Stimulated activated naive CD8-positive, alpha-beta T cell treated with anti-CD3 and anti-CD28 coated beads, Interleukin-15, Interleukin-2, amounts not matched to agents 100 ng/mL and 50 ng/mL, for 24 hours (primary cell): Measurements from ENCODE around the gene AACS.
A peak's percentile ranks its signal among the peaks of the same experiment; 100 is the strongest.
"Not testable (repeated sequence)": the region's sequence is repeated elsewhere in the genome, so short reads cannot be mapped to it uniquely, and the experiment has no call there.

Source experiments
- H3K27ac Mint-ChIP-seq: one replicate; pipeline ENCODE4 v1.8.0; 2021; ENCODE audit warnings: mild to moderate bottlenecking, mixed read lengths
- H3K27me3 Mint-ChIP-seq: one replicate; pipeline ENCODE4 v1.8.0; 2021; ENCODE audit warnings: mixed read lengths
- H3K36me3 Mint-ChIP-seq: one replicate; pipeline ENCODE4 v1.8.0; 2021; ENCODE audit warnings: low read depth, mixed read lengths
- H3K4me1 Mint-ChIP-seq: one replicate; pipeline ENCODE4 v1.8.0; 2021; ENCODE audit warnings: low read depth, mixed read lengths
- H3K4me3 Mint-ChIP-seq: one replicate; pipeline ENCODE4 v1.8.0; 2021; ENCODE audit warnings: mild to moderate bottlenecking, mixed read lengths
- H3K9me3 Mint-ChIP-seq: one replicate; pipeline ENCODE4 v1.8.0; 2021; ENCODE audit warnings: mixed read lengths

The AACS gene, protein sequence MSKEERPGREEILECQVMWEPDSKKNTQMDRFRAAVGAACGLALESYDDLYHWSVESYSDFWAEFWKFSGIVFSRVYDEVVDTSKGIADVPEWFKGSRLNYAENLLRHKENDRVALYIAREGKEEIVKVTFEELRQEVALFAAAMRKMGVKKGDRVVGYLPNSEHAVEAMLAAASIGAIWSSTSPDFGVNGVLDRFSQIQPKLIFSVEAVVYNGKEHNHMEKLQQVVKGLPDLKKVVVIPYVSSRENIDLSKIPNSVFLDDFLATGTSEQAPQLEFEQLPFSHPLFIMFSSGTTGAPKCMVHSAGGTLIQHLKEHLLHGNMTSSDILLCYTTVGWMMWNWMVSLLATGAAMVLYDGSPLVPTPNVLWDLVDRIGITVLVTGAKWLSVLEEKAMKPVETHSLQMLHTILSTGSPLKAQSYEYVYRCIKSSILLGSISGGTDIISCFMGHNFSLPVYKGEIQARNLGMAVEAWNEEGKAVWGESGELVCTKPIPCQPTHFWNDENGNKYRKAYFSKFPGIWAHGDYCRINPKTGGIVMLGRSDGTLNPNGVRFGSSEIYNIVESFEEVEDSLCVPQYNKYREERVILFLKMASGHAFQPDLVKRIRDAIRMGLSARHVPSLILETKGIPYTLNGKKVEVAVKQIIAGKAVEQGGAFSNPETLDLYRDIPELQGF

DNA sequence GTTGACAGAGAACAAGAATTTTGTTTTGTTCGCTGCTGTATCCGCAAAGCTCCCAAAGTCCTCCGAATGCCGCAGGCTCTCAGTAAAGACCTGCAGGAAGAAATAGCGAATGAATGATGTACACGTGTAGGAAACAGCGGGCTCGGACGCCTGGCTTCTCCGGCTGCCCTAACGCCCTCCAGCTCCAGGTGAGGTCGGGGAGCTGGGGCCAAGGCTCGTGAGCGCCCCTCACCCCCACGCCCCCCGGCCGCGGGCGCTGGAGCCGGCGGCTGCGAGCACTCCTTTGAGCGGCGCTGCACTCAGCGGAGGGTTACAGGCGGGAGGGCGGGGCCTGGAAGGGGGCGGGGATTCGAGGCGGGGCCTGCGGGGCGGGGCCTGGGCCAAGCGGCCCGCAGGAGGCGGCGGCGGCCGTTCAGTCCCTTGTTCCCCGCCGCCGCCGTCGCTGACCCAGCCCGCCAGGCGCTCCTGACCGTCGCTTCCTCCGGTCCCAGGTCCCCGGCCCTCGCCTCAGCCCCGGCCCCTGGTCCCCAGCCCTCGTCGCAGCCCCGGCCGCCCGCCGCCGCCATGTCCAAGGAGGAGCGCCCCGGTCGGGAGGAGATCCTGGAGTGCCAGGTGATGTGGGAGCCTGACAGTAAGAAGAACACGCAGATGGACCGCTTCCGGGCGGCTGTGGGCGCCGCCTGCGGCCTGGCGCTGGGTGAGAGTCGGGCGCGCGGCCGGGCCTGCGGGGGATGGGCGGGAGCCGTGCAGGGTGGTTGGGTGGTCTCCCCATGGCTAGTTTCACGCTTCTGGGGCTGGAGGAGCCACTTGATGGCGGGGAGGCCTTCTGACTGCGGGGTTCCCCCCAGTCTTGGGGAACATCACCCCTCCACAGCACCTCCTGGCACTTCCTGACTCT, at the start of gene AACS:
Gene AACS, plus strand, starts transcription at position 415 of the 898 bp plus-strand sequence. Its CDS starts 150 bp downstream, at position 565.
- H3K36me3 Mint-ChIP-seq = no peaks in the 10 kb centered on the region
- peak within 1 kb of the TSS; percentile 66 for H3K4me3 Mint-ChIP-seq
- no peaks in the 10 kb centered on the region for H3K9me3 Mint-ChIP-seq
- peaks cover 11% of the 10 kb centered on the region for H3K27me3 Mint-ChIP-seq
- peak within 1 kb of the TSS; percentile 45 for H3K27ac Mint-ChIP-seq
- peaks cover 13% of the 10 kb centered on the region for H3K4me1 Mint-ChIP-seq

DNA sequence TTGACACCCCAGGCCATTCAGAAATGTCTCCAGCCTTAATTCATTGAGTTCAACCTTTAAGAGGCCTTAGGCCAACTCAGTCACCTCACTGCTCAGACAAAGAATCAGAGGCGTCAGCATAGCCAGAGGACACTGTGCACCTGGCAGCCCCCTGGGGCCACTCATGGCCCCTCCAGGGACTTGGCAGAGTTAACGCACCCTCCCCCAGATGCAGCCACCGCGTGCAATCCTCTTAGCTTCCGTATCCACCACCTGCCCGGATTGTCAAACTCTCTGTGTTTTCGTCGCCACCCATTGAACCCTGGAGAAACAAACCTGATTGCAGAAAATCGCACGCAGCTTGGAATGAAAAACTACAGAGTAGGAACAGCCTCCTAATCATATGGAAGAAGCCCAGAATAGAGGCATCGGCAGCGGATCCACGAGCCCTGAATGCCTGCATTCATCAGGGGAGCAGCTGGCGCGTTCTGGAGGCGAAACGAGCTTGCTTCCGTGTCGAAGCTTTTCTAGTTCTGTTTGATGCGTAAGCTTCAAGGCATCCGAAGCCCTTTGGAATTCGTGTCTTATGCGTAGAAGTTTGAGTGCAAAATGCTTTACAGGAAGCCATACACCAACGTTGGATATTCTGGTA, 49.4 kb upstream of the AACS start:
- Mint-ChIP-seq H3K27ac (no peak overlapping the region), H3K4me3 (no peak overlapping the region), H3K36me3 (peaks cover 50% of the 10 kb centered on the region), H3K4me1 (no peaks in the 10 kb centered on the region), H3K9me3 (no peaks in the 10 kb centered on the region), H3K27me3 (no peaks in the 10 kb centered on the region)

DNA sequence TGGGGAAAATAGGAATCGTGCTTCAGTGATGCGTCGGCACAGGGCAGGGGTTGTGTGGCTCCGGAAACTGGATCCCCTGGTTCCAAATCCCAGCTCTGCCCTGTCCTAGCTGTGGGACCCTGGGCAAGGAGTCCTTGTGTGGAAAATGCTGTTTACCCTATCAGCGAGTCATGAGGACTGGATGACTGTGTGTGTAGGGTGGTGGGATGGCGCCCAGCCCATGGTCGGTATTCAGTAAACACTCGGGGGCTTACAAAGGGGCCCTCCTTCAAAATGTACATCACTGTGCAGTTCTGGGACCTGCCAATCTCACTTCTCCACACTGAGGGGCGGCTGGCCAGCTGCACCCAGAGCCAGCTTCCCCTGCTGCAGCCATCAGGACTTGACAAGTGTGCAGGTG, 47.4 kb upstream of the AACS start:
- Mint-ChIP-seq H3K4me3 (no peak overlapping the region), H3K9me3 (no peaks in the 10 kb centered on the region), H3K27ac (no peak overlapping the region), H3K27me3 (no peaks in the 10 kb centered on the region), H3K36me3 (peaks cover 59% of the 10 kb centered on the region), H3K4me1 (no peaks in the 10 kb centered on the region)

DNA sequence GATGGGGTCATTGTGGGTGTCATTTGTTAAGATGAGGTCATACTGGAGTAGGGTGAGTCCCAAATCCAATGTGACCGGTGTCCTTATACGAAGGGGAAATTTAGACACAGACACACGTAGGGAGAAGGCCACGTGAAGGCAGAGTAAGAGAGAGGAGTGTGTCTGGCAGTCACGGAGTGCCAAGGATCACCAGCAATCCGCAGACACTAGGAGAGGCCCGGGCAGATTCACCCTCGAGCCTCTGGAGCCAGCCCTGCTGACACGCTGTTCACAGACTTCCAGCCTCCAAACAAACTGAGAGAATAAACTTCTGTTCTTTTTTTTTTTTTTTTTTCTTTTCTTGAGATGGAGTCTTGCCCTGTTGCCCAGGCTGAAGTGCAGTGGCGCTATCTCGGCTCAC, 46.9 kb upstream of the AACS start:
- no peak overlapping the region for H3K27ac Mint-ChIP-seq
- no peak overlapping the region for H3K4me3 Mint-ChIP-seq
- H3K27me3 Mint-ChIP-seq = no peaks in the 10 kb centered on the region

DNA sequence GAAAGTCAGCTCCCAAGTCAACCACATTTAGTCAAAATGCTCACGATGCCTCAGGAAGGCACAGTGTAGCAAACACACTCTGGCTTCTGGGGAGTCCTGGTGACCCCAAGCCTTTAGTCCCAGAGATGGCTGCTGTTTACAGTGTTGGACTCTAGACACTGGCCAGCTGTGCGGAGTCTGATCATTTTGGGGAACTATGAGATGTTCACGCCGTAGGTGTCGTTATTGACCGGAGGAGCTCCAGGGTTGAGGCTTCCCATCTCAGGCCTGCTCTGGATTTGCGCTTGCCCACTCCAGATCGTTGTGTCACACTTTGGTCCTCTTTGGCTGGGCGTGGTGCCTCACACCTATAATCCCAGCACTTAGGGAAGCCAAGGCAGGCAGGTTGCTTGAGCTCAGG, 44.1 kb upstream of the AACS start:
- no peaks in the 10 kb centered on the region for H3K4me1 Mint-ChIP-seq
- no peaks in the 10 kb centered on the region for H3K27me3 Mint-ChIP-seq

More for the DNA sequence above, 46.9 kb upstream of the AACS start:
- Mint-ChIP-seq H3K9me3 (no peaks in the 10 kb centered on the region), H3K4me1 (no peaks in the 10 kb centered on the region), H3K36me3 (peaks cover 59% of the 10 kb centered on the region)

DNA sequence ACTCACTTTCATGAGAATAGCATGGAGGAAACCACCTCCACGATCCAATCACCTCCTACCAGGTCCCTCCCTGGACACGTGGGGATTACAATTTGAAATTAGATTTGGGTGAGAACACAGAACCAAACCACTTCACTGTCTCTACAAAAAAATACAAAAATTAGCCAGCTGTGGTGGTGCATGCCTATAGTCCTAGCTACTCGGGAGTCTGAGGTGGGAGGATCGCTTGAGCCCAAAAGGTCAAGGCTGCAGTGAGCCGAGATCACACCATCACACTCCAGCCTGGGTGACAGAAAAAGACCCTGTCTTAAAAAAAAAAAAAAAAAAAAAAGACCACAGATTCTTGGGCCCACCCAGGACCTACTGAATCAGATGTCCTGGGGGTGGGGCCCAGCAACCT, 43.5 kb upstream of the AACS start:
- Mint-ChIP-seq H3K27ac (no peak overlapping the region), H3K4me3 (no peak overlapping the region), H3K36me3 (peaks cover 60% of the 10 kb centered on the region), H3K9me3 (no peaks in the 10 kb centered on the region), H3K4me1 (no peaks in the 10 kb centered on the region), H3K27me3 (no peaks in the 10 kb centered on the region)

More for the DNA sequence above, 44.1 kb upstream of the AACS start:
- no peaks in the 10 kb centered on the region for H3K9me3 Mint-ChIP-seq
- H3K27ac Mint-ChIP-seq = no peak overlapping the region
- H3K4me3 Mint-ChIP-seq = no peak overlapping the region
- H3K36me3 Mint-ChIP-seq = peaks cover 56% of the 10 kb centered on the region

DNA sequence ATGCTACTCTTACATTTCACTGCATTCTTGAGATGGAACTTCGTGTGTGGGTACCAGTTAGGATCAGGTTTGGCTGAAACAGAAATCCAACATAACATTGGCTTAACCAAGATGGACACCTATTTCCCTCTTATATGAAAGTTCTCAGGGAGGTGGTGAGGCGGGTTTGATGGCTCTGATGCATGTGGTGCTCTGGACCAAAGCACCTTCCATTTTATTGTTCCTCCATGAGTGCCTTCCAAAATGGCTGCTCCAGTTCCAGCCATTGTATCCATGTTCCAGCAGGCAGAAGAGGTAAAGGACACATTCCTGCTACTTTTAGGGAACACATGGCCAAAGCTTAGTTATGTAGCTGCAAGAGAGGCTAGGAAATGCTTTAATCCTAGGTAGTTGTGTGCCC, 42.2 kb upstream of the AACS start:
- H3K36me3 Mint-ChIP-seq = peaks cover 61% of the 10 kb centered on the region
- H3K4me1 Mint-ChIP-seq = no peaks in the 10 kb centered on the region
- no peaks in the 10 kb centered on the region for H3K9me3 Mint-ChIP-seq
- H3K4me3 Mint-ChIP-seq = no peak overlapping the region
- H3K27ac Mint-ChIP-seq = no peak overlapping the region
- no peaks in the 10 kb centered on the region for H3K27me3 Mint-ChIP-seq

DNA sequence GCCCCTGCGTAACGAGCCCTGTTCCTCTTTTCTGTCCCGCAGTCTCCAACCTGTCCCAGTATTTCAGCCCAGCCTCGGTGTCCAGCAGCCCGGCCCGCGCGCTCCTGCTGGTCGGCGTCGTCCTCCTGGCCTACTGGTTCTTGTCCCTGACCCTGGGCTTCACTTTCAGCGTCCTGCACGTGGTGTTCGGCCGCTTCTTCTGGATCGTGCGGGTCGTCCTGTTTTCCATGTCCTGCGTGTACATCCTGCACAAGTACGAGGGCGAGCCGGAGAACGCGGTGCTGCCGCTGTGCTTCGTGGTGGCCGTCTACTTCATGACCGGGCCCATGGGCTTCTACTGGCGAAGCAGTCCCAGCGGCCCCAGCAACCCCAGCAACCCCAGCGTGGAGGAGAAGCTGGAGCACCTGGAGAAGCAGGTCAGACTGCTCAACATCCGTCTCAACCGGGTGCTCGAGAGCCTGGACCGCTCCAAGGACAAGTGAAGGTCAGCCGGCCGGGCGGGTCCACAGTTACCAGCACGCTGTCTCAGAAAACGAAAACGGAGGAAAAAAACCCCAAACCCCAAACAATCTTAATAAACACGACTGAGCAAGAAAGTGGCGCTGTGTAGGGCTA, 40.2 kb upstream of the AACS start:
- Mint-ChIP-seq H3K27ac (no peak overlapping the region), H3K36me3 (peaks cover 56% of the 10 kb centered on the region), H3K4me1 (no peaks in the 10 kb centered on the region)

DNA sequence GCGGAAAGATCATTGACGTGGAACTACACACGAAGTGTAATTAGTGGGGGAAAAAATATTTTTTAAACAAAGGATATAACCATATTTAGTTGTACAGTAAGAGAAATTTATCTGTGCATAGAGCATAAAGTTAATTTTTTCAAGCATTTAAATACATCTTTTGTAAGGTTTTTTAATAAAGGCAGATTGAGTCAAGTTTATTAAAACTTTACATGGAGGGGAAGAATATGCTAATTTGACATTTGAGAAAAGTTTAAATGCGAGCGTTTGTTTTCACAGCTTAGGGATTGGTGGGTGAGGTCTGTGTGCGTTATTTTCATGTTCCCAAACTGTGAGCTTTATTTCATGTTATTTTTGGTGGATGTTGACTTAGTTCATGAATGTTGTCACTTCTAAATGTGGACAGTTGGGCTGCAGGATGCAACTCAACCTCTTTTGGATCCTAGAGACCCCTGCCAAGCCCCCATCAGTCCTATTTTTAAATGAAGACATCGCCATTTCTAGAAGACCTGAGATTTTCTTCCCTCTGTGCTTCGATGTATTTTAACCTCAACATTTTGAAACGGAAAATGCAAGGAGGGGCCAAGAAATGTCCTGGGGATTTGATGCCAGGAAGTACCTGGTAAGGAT, 39.5 kb upstream of the AACS start:
- H3K4me3 Mint-ChIP-seq = no peak overlapping the region
- no peaks in the 10 kb centered on the region for H3K27me3 Mint-ChIP-seq
- H3K4me1 Mint-ChIP-seq = no peaks in the 10 kb centered on the region
- no peaks in the 10 kb centered on the region for H3K9me3 Mint-ChIP-seq
- peaks cover 54% of the 10 kb centered on the region for H3K36me3 Mint-ChIP-seq
- H3K27ac Mint-ChIP-seq = no peak overlapping the region

More for the DNA sequence above, 40.2 kb upstream of the AACS start:
- Mint-ChIP-seq H3K9me3 (no peaks in the 10 kb centered on the region), H3K27me3 (no peaks in the 10 kb centered on the region), H3K4me3 (no peak overlapping the region)

DNA sequence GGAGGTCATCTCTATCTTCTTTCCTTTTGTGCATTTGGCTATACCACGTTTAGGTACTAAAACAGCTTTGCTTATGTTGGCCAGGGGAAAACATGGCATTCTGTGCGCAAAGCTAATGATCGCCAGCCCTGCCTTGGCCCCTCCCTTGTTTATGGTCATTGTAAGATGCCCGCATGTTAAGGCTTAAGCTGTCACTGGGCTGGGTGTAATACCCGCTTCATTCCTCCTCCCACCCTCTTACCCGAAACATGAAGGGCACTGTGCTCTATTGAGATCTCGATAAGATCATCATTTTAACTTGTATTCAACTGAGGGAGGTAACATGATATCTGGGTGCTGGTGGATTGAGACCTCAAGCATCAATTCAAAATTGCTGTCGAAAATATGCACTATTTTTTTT, 37.1 kb upstream of the AACS start:
- H3K4me1 Mint-ChIP-seq = no peaks in the 10 kb centered on the region
- no peaks in the 10 kb centered on the region for H3K27me3 Mint-ChIP-seq
- no peak overlapping the region for H3K27ac Mint-ChIP-seq
- H3K4me3 Mint-ChIP-seq = no peak overlapping the region
- no peaks in the 10 kb centered on the region for H3K9me3 Mint-ChIP-seq
- peaks cover 35% of the 10 kb centered on the region for H3K36me3 Mint-ChIP-seq

DNA sequence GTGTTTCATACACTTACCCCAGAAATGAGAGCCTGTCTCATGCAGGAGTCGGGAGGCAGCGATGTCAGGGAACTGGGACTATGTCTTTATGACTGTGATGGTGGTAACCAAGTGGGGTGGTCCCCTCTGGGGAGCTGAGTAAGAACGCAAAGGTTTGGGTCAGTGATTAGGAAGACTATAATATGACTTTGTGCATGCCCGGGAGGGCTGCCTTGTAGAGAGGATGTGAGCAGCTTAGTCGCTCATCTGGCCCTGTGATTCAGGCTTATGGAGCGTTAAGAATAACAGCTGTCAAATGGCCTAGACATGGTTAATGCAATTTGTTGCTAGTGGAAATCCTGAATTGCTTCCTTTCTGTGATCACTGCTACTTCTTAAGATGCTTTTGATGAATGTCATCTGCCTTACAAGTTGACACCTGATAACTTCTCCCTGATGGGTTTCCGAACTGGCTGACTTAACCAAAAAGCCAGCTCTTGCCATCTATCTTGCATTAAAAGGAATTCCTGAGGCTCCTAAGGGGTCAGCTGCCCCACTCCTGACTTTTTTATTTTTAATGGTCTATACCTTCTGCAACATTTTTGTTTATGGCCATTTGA, 35.4 kb upstream of the AACS start:
- no peaks in the 10 kb centered on the region for H3K27me3 Mint-ChIP-seq

DNA sequence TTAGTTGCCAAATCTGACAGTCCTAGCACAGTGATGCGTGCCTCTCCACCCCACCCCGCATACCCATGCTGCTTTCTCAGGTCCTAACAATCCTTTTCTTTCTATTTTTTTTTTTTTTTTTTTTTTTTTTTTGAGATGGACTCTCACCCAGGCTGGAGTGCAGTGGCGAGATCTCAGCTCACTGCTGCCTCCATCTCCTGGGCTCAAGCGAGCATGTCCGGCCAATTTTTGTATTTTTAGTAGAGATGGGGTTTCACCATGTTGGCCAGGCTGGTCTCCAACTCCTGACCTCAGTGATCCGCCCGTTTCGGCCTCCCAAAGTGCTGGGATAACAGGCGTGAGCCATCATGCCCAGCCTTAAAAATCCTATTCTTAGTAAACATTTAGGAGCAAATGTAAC, 33.8 kb upstream of the AACS start:
- H3K4me3 Mint-ChIP-seq, H3K4me1 Mint-ChIP-seq, H3K9me3 Mint-ChIP-seq, H3K27ac Mint-ChIP-seq, H3K27me3 Mint-ChIP-seq, H3K36me3 Mint-ChIP-seq: not testable (repeated sequence)

More for the DNA sequence above, 35.4 kb upstream of the AACS start:
- Mint-ChIP-seq H3K36me3 (peaks cover 23% of the 10 kb centered on the region), H3K27ac (no peak overlapping the region), H3K4me3 (no peak overlapping the region), H3K4me1 (no peaks in the 10 kb centered on the region), H3K9me3 (peaks cover 1% of the 10 kb centered on the region)

DNA sequence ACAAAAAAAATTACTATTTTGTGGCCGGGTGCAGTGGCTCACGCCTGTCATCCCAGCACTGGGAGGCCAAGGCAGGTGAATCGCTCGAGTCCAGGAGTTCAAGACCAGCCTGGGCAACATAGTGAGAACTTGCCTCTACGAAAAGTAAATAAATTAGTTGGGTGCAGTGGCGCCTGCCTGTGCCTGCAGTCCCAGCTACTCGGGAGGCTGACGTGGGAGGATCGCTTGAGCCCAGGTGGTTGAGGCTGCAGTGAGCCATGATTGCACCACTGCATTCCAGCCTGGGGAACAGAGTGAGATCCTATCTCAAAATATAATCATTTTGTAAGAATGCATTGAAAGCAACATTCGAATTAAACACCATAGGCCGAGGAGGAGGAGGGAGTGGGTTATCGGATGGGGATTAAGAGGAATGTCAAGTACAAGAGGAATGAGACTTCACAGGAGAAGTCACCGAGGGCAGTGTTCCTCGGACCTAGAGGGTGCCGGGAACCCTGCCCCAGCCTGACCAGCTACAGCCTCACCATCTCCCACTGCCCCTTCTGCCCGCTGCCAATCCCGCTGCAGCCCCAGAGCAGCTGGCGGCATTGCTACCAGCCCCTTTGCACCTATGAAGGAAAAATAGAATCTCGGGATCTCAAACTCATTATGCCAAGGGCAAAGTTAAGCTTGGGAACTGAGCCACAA, 32.6 kb upstream of the AACS start:
- Mint-ChIP-seq H3K4me3 (no peak overlapping the region), H3K4me1 (no peaks in the 10 kb centered on the region), H3K27ac (no peak overlapping the region), H3K36me3 (peaks cover 9% of the 10 kb centered on the region), H3K27me3 (no peaks in the 10 kb centered on the region), H3K9me3 (peaks cover 4% of the 10 kb centered on the region)
